Suprapubic skin (tissue), 4 donors: Measurements from ENCODE around the gene ACBD6. TPM values are rescaled to one million over a fixed set of nuclear protein-coding genes. Genes with fewer than 3 reads are reported as not detected.

Experiments used
- DNase-seq, 2 donors: peaks; one replicate each; pipeline ENCODE4 v3.0.0-alpha.2; 2019; ENCODE audit warnings: low spot score in 2 of 2
- H3K27ac ChIP-seq: fragments of 200-600 bp; sonication (generic); one replicate; pipeline ENCODE4 v1.5.1; 2019
- H3K27me3 ChIP-seq: fragments of 200-600 bp; sonication (generic); one replicate; pipeline ENCODE4 v1.5.1; 2019
- H3K36me3 ChIP-seq: fragments of 200-600 bp; sonication (generic); one replicate; pipeline ENCODE4 v1.5.1; 2019
- H3K4me1 ChIP-seq: fragments of 200-600 bp; sonication (generic); one replicate; pipeline ENCODE4 v1.5.1; 2019
- H3K4me3 ChIP-seq: fragments of 200-600 bp; sonication (generic); one replicate; pipeline ENCODE4 v1.5.1; 2019; ENCODE audit warnings: mild to moderate bottlenecking
- H3K9me3 ChIP-seq: fragments of 200-600 bp; sonication (generic); one replicate; pipeline ENCODE4 v1.5.1; 2019
- EP300 ChIP-seq: sonication (generic); formaldehyde crosslinking; IDR thresholded peaks from one replicate; pipeline ENCODE4 v1.6.1; 2017; ENCODE audit warnings: antibody characterized with exemption
- POLR2A ChIP-seq, 2 donors: fragments of 450-650 bp; IDR thresholded peaks; one replicate each; pipeline ENCODE4 v1.6.1; 2017; ENCODE audit warnings: antibody characterized with exemption in 2 of 2, mild to moderate bottlenecking in 2 of 2, moderate library complexity in 2 of 2
- POLR2AphosphoS5 ChIP-seq, 3 donors: sonication (generic); formaldehyde crosslinking; IDR thresholded peaks; one replicate each; pipeline ENCODE4 v1.6.1; 2017; ENCODE audit warnings: antibody characterized with exemption in 3 of 3
- WGBS: methylation state at CpG from one replicate; pipeline ENCODE4 v1.1.5; 2018; 5-methylcytosine and 5-hydroxymethylcytosine counted together
- total RNA-seq, 4 donors: library from RNA; depleted of rRNA; stranded (reverse); fragments of >200 nt; gene quantifications; one replicate each; pipeline ENCODE4 v1.1.0, GENCODE V29; 2016
- TF ChIP-seq, protein P1 (sequence below), 2 donors: fragments of 200-600 bp in 1 of 2; fragments of 450-650 bp in 1 of 2; sonication (generic) in 1 of 2; IDR thresholded peaks; one replicate each; pipeline ENCODE4 v1.5.1; 2016 to 2019; ENCODE audit warnings: antibody characterized with exemption in 2 of 2, mild to moderate bottlenecking in 1 of 2, moderate library complexity in 1 of 2

Gene ACBD6
- total RNA-seq, 4 donors from 2014 or later: 26.5 to 38.5 (median 33.3) TPM

- DNase-seq: no peak
- no peaks in the 10 kb centered on the region for H3K9me3 ChIP-seq
- no peak for TF ChIP-seq EP300
- no peak for TF ChIP-seq POLR2AphosphoS5 (IDR thresholded peaks at IDR 0.05)
- TF ChIP-seq, protein P1, sequence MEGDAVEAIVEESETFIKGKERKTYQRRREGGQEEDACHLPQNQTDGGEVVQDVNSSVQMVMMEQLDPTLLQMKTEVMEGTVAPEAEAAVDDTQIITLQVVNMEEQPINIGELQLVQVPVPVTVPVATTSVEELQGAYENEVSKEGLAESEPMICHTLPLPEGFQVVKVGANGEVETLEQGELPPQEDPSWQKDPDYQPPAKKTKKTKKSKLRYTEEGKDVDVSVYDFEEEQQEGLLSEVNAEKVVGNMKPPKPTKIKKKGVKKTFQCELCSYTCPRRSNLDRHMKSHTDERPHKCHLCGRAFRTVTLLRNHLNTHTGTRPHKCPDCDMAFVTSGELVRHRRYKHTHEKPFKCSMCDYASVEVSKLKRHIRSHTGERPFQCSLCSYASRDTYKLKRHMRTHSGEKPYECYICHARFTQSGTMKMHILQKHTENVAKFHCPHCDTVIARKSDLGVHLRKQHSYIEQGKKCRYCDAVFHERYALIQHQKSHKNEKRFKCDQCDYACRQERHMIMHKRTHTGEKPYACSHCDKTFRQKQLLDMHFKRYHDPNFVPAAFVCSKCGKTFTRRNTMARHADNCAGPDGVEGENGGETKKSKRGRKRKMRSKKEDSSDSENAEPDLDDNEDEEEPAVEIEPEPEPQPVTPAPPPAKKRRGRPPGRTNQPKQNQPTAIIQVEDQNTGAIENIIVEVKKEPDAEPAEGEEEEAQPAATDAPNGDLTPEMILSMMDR (IDR thresholded peaks at IDR 0.05): no peak
- no peak for TF ChIP-seq POLR2A (IDR thresholded peaks at IDR 0.05)
- H3K27ac ChIP-seq: no peak overlapping the region
- no peaks in the 10 kb centered on the region for H3K27me3 ChIP-seq
- peaks cover 35% of the 10 kb centered on the region for H3K36me3 ChIP-seq
- no peak overlapping the region for H3K4me3 ChIP-seq
- no peaks in the 10 kb centered on the region for H3K4me1 ChIP-seq
Measured at GRCh38 chr1:180489976-180490375, 12.4 kb downstream of the ACBD6 start.

GRCh38 chr1:180489313-180489712 is 13.1 kb downstream of the ACBD6 start:
- Histone ChIP-seq H3K4me3 (no peak overlapping the region), H3K36me3 (peaks cover 42% of the 10 kb centered on the region), H3K9me3 (no peaks in the 10 kb centered on the region), H3K27me3 (no peaks in the 10 kb centered on the region), H3K4me1 (no peaks in the 10 kb centered on the region), H3K27ac (no peak overlapping the region)
- DNase-seq: no peak
- 88% methylated on average over 2 of the region's 2 CpGs for WGBS
- TF ChIP-seq, protein P1 (IDR thresholded peaks at IDR 0.05): no peak
- no peak for TF ChIP-seq EP300
- no peak for TF ChIP-seq POLR2A (IDR thresholded peaks at IDR 0.05)
- no peak for TF ChIP-seq POLR2AphosphoS5 (IDR thresholded peaks at IDR 0.05)

DNA sequence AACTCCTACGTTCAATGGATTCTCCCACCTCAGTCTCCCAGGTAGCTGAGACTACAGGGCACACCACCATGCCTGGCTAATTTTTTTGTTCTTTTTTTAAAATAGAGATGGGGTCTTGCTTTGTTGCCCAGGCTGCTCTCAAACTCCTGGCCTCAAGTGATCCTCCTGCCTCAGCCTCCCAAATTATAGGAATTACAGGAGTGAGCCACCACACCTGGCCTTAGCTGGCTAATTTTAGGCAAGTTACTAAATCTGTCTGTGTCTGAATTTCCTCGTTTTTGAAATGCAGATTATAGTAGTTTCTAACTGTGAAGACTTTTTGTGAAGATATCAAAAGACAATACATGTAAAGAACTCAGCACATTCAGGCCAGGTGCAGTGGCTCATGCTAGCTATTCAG is 13.7 kb downstream of the ACBD6 start:
- 94% methylated on average over 2 of the region's 2 CpGs for WGBS
- Histone ChIP-seq H3K27me3 (no peaks in the 10 kb centered on the region), H3K4me1 (no peaks in the 10 kb centered on the region), H3K9me3 (no peaks in the 10 kb centered on the region), H3K4me3 (no peak overlapping the region), H3K36me3 (peaks cover 42% of the 10 kb centered on the region), H3K27ac (no peak overlapping the region)
- TF ChIP-seq POLR2A (IDR thresholded peaks at IDR 0.05) (no peak), EP300 (no peak), POLR2AphosphoS5 (IDR thresholded peaks at IDR 0.05) (no peak)
- TF ChIP-seq, protein P1 (IDR thresholded peaks at IDR 0.05): no peak
- DNase-seq: no peak

DNA sequence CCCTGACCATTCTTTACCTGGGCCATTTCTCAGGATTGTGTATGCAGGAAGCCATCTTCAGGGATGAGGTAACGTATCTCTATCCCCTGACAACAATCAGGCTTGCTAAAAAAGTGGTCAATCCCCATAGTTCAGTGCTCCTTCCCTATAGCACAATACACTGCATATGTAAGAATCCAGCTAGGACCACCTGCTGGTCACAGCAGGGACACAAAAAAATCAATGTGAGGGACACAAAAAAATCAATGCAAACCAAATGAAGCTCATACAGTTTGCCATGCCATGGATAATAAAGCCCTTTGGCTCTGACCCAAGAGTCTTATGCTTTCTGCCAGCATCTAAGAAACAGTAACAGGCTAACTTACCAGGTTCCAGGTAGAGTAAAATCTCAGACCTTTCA is 16.3 kb downstream of the ACBD6 start:
- Histone ChIP-seq H3K36me3 (peaks cover 32% of the 10 kb centered on the region), H3K9me3 (no peaks in the 10 kb centered on the region), H3K4me3 (no peak overlapping the region), H3K27me3 (no peaks in the 10 kb centered on the region), H3K4me1 (peaks cover 2% of the 10 kb centered on the region), H3K27ac (no peak overlapping the region)
- no peak for TF ChIP-seq EP300
- no peak for TF ChIP-seq POLR2AphosphoS5 (IDR thresholded peaks at IDR 0.05)
- no peak for TF ChIP-seq POLR2A (IDR thresholded peaks at IDR 0.05)
- TF ChIP-seq, protein P1 (IDR thresholded peaks at IDR 0.05): no peak
- WGBS: 100% methylated on average over 1 of the region's 1 CpG
- no peak for DNase-seq

DNA sequence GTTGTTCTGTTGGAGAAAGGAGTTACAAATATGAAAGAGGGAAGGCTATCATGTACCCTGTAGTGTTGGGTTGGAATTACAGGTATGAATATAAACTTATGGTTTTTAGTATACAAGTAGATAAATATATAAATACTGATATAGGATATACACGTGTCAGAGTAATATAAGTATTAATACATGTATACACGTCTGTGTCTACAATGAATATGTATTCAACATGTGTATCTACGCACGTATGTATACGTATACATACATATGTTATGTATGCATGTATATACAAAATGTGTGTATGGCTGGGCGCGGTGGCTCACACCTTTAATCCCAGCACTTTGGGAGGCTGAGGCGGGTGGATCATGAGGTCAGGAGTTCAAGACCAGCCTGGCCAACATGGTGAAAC is 17.9 kb downstream of the ACBD6 start:
- no peaks in the 10 kb centered on the region for H3K27me3 ChIP-seq
- peaks cover 2% of the 10 kb centered on the region for H3K4me1 ChIP-seq
- peaks cover 34% of the 10 kb centered on the region for H3K36me3 ChIP-seq
- no peaks in the 10 kb centered on the region for H3K9me3 ChIP-seq
- no peak for DNase-seq
- TF ChIP-seq POLR2A (IDR thresholded peaks at IDR 0.05) (no peak), POLR2AphosphoS5 (IDR thresholded peaks at IDR 0.05) (no peak), EP300 (no peak)
- TF ChIP-seq, protein P1 (IDR thresholded peaks at IDR 0.05): no peak
- 97% methylated on average over 8 of the region's 8 CpGs for WGBS
- H3K27ac ChIP-seq: no peak overlapping the region
- H3K4me3 ChIP-seq: no peak overlapping the region
